Measurements from ENCODE around the gene ZNF45.
A peak's percentile ranks its signal among the peaks of the same experiment; 100 is the strongest.
"Not testable (repeated sequence)": the region's sequence is repeated elsewhere in the genome, so short reads cannot be mapped to it uniquely, and the experiment has no call there.

The ZNF45 gene

DNA sequence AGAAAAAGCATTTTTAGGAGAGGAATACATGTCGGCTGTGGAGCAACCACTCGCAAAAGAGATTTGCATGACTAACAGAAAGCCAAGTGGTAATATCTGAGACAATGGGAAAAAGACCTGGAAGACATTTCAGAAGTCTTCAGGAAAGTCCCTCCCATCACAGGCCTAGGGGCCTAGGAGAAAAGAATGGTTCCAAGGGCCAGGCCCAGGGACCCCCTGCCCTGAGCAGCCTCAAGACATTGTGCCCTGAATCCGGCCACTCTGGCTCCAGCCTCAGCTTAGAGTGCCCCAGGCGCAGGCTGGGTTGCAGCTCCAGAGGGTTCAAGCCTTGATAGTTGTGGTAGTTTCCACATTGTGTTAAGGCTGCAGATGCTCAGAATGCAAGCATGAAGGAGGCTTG, 25.3 kb upstream of the ZNF45 start:
- FAIRE-seq (no peak), DNase-seq (ENCODE audit: insufficient read length, low spot score) (no peak)
- TF ChIP-seq, protein P1, sequence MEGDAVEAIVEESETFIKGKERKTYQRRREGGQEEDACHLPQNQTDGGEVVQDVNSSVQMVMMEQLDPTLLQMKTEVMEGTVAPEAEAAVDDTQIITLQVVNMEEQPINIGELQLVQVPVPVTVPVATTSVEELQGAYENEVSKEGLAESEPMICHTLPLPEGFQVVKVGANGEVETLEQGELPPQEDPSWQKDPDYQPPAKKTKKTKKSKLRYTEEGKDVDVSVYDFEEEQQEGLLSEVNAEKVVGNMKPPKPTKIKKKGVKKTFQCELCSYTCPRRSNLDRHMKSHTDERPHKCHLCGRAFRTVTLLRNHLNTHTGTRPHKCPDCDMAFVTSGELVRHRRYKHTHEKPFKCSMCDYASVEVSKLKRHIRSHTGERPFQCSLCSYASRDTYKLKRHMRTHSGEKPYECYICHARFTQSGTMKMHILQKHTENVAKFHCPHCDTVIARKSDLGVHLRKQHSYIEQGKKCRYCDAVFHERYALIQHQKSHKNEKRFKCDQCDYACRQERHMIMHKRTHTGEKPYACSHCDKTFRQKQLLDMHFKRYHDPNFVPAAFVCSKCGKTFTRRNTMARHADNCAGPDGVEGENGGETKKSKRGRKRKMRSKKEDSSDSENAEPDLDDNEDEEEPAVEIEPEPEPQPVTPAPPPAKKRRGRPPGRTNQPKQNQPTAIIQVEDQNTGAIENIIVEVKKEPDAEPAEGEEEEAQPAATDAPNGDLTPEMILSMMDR (IDR thresholded peaks at IDR 0.05; ENCODE audit: insufficient read depth, missing control alignments) = no peak

DNA sequence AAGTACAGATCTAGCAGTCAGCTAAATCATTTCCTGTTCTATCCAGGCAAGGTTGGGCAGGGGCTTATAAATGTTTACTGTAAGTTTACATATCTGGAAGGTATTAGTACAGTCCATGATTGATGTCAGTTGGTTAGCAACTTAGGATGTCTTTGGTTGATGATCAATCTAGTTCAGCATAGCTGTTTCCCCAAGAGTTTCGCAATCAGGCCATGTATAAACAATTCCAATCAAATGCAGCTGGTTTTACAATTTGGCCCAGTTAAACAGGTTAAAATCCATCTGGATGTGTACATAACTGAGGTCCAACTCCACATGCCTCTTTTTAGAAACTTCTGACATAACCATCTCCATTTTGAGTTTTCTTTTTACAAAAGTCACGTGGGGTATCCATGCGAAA, 22.8 kb upstream of the ZNF45 start:
- FAIRE-seq (no peak), DNase-seq (ENCODE audit: insufficient read length, low spot score) (no peak)
- TF ChIP-seq, protein P1 (IDR thresholded peaks at IDR 0.05; ENCODE audit: insufficient read depth, missing control alignments) = no peak

DNA sequence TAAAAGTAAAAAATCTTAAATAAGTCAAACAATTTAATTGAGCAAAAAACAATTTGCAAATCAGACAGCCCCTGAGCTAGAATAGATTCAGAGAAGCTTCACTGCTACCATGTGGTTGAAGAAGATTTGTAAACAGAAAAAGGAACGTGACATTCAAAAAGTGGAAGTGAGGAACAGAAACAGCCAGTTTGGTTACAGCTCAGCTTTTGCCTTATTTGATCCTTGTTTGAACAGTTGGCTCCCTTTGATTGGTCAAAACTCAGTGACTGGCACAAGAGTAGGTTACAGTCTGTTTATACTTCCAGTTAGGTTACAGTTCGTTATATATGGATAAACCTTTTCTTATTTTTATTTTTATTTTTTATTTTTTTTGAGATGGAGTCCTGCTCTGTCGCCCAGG, 21.7 kb upstream of the ZNF45 start:
- FAIRE-seq (no peak), DNase-seq (ENCODE audit: insufficient read length, low spot score) (no peak)
- TF ChIP-seq, protein P1 (IDR thresholded peaks at IDR 0.05; ENCODE audit: insufficient read depth, missing control alignments) = no peak

DNA sequence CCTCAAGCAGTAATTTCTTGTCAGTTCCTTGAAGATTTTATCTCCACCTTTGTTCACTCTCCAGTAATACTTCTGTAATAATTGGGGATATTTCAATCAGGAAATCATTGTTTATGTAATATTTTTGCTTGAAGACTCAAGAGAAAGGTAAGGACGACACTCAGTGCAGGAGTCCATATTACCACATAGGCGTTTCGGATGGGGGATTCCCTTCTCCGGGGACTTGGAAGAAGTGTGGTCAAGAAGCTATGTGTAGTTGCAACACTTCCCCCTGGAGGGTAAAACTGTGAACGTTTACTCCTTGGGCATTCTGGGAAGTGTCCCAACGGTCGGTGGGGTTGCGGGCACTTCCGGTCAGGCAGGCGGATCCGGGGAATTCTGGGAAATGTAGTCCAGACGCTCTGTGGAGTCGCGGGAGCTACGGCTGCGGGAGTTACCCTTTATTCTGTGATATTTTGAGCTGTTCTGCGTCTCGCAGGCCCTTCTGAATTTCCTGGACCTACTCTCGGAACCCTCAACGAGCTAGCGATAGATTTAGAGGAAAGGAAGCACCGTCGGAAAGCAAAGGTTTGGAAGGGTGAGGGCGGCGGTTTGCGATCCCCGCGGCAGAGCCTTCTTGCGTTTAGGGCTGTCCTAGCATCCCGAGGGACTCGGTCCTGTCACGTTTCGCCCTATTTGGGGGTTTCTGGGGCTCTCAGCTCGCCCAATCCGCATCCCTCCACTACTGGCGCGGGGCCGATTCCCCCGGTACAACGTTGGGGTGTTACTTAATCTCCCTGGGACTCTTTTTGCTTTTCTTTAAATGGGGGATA, 16.0 kb upstream of the ZNF45 start, which contains the start of gene ZNF221:
TSS of gene ZNF221 (plus strand) at position 395 of the 812 bp plus-strand sequence. CDS start 11,499 bp downstream, outside the sequence.
- no peak for FAIRE-seq
- TF ChIP-seq, protein P1 (IDR thresholded peaks at IDR 0.05; ENCODE audit: insufficient read depth, missing control alignments) = peak; percentile 39
- peak; percentile 66 for DNase-seq (ENCODE audit: insufficient read length, low spot score)

DNA sequence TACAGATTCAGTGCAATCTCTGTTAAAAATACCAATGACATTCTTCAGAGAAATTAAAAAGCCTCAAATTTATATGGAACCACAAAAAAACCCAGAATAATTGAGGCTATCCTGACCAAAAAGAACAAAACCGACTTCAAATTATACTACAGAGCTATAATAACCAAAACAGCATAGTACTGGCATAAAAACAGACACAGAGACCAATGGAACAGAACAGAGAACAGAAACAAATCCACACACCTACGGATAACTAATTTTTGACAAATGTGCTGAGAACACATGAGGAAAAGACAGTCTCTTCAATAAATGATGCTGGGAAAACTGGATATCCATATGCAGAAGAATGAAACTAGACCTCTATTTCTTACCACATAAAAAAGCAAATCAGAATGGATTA, 14.7 kb upstream of the ZNF45 start:
- DNase-seq (ENCODE audit: insufficient read length, low spot score); FAIRE-seq: not testable (repeated sequence)

DNA sequence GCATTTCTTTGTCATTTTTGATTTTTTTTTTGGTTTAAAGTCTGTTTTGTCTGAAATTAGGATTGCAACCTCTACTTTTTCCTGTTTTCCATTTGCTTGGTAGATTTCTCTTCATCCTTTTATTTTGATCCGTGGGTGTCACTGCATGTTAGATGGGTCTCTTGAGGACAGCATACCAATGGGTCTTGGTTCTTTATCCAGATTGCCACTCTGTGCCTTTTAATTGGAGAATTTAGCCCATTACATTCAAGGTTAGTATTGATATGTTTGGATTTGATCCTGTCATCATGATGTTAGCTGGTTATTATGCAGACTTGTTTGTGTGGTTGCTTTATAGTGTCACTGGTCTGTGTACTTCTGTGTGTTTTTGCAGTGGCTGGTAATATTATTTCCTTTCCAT, 12.3 kb upstream of the ZNF45 start:
- not testable (repeated sequence) for FAIRE-seq; DNase-seq (ENCODE audit: insufficient read length, low spot score)

DNA sequence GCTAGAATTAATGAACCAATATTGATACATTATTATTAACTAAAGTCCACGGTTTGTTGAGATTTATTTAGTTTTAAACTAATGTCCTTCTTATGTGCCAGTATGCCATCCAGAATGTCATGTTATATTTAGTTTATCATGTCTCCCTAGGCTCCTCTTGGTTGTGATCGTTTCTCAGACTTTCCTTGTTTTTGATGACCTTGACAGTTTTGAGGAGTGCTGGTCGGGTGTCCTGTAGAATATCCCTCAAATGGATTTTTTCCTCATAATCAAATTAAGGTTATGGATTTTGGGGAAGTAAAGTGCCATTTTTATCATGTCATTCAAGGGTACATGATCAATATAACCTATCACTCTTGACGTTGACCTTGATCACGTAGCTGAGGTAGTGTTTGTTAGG, 6.1 kb upstream of the ZNF45 start:
- FAIRE-seq (no peak), DNase-seq (ENCODE audit: insufficient read length, low spot score) (no peak)
- TF ChIP-seq, protein P1 (IDR thresholded peaks at IDR 0.05; ENCODE audit: insufficient read depth, missing control alignments) = no peak

DNA sequence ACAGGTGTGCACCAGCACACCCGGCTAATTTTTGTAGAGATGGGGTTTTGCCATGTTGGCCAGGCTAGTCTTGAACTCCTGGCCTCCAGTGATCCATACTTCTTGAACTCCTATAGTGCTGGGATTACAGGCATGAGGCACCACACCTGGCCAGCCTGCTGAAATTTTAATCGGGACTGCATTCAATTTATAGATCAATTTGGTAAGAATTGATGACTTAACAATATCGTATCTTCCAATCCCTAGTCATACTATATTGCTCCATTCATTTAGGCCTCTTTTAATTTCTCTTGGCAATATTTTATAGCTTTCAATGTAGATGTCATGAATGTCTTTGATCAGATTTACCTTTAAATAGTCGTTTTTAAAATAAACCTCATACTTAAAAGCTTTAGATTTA, 5.6 kb upstream of the ZNF45 start:
- DNase-seq (ENCODE audit: insufficient read length, low spot score) (no peak), FAIRE-seq (no peak)
- TF ChIP-seq, protein P1 (IDR thresholded peaks at IDR 0.05; ENCODE audit: insufficient read depth, missing control alignments) = no peak
